GM10266 (cell line): Measurements from ENCODE around the gene ALDH3B2.
A peak's percentile ranks its signal among the peaks of the same experiment; 100 is the strongest.

Source experiments
- DNase-seq: peaks from one replicate; pipeline ENCODE4 v3.0.0; 2012; ENCODE audit errors: extremely low spot score
- CTCF ChIP-seq: IDR thresholded peaks from 2 replicates; pipeline ENCODE4 v1.5.1; 2012; ENCODE audit warnings: mild to moderate bottlenecking, low read depth; ENCODE audit not compliant: control insufficient read depth, insufficient read depth; ENCODE audit errors: missing control alignments

The ALDH3B2 gene

GRCh38 chr11:67632982-67633755, 41.3 kb downstream of the ALDH3B2 start:
- no peak for TF ChIP-seq CTCF
- no peak for DNase-seq

- no peak for DNase-seq
- TF ChIP-seq CTCF: no peak
These were observed 42.0 kb downstream of the ALDH3B2 start for GRCh38 chr11:67632175-67632981.

- no peak for DNase-seq
- TF ChIP-seq CTCF: no peak
These were observed 42.6 kb downstream of the ALDH3B2 start for GRCh38 chr11:67631853-67632174.

GRCh38 chr11:67631411-67631810, 43.0 kb downstream of the ALDH3B2 start:
- no peak for TF ChIP-seq CTCF
- no peak for DNase-seq

- TF ChIP-seq CTCF: no peak
- DNase-seq: no peak
These were observed 43.5 kb downstream of the ALDH3B2 start for GRCh38 chr11:67630943-67631331.

- peak; percentile 100 for DNase-seq
- peak; percentile 73 for TF ChIP-seq CTCF
These were observed 44.0 kb downstream of the ALDH3B2 start for GRCh38 chr11:67630228-67630942.
